Vagina (tissue), 2 donors: ENCODE measurements around the gene LIMA1. TPM values are rescaled to one million over a fixed set of nuclear protein-coding genes. Genes with fewer than 3 reads are reported as not detected.
"Not testable (repeated sequence)": the region's sequence is repeated elsewhere in the genome, so short reads cannot be mapped to it uniquely, and the experiment has no call there.

ENCODE experiments used
- DNase-seq, 2 donors: peaks; one replicate each; pipeline ENCODE4 v3.0.0-alpha.2; 2017; ENCODE audit errors: extremely low spot score in 2 of 2
- H3K27ac ChIP-seq: fragments of 200-600 bp; sonication (generic); one replicate; pipeline ENCODE4 v1.5.1; 2019
- H3K27me3 ChIP-seq: fragments of 200-600 bp; sonication (generic); one replicate; pipeline ENCODE4 v1.5.1; 2019
- H3K36me3 ChIP-seq, 2 donors: fragments of 200-600 bp; sonication (generic); one replicate each; pipeline ENCODE4 v1.5.1; 2017 to 2019
- H3K4me1 ChIP-seq: fragments of 200-600 bp; sonication (generic); one replicate; pipeline ENCODE4 v1.5.1; 2019
- H3K4me3 ChIP-seq, 2 donors: fragments of 200-600 bp; sonication (generic); 1 replicate in 1 of 2; 2 replicates in 1 of 2; pipeline ENCODE4 v1.5.1; 2016 to 2019
- H3K9me3 ChIP-seq: fragments of 200-600 bp; sonication (generic); one replicate; pipeline ENCODE4 v1.5.1; 2019
- CTCF ChIP-seq, 3 experiments: fragments of 450-650 bp in 2 of 3; fragments of 200-600 bp in 1 of 3; sonication (generic) in 1 of 3; IDR thresholded peaks; one replicate each; pipeline ENCODE4 v1.5.1; 2017 to 2019; ENCODE audit warnings: antibody characterized with exemption in 3 of 3, mild to moderate bottlenecking in 2 of 3, moderate library complexity in 2 of 3
- POLR2A ChIP-seq, 2 donors: fragments of 450-650 bp; IDR thresholded peaks; one replicate each; pipeline ENCODE4 v1.6.1; 2017; ENCODE audit warnings: antibody characterized with exemption in 2 of 2, mild to moderate bottlenecking in 2 of 2, moderate library complexity in 2 of 2
- POLR2AphosphoS5 ChIP-seq, 2 donors: sonication (generic); formaldehyde crosslinking; IDR thresholded peaks; one replicate each; pipeline ENCODE4 v1.9.0; 2017; ENCODE audit warnings: antibody characterized with exemption in 2 of 2, mild to moderate bottlenecking in 2 of 2, low read depth in 1 of 2; ENCODE audit not compliant: insufficient read depth in 1 of 2
- intact Hi-C: fragments of 100-400 bp; cut with DNase I; formaldehyde crosslinking; loops from one replicate; pipeline ENCODE4 v1.15.1; 2023
- total RNA-seq: library from RNA; depleted of rRNA; stranded (reverse); fragments of >200 nt; gene quantifications from one replicate; pipeline ENCODE4 v1.2.3, GENCODE V29; 2016

The LIMA1 gene
- total RNA-seq, 1 donor from 2014 or later: 99.2 TPM

- Histone ChIP-seq H3K36me3 (no peaks in the 10 kb centered on the region), H3K27me3 (no peaks in the 10 kb centered on the region), H3K4me3 (no peak overlapping the region), H3K27ac (no peak overlapping the region), H3K9me3 (no peaks in the 10 kb centered on the region), H3K4me1 (peaks cover 12% of the 10 kb centered on the region)
- DNase-seq: no peak
- intact Hi-C loops: no loop called here
- TF ChIP-seq CTCF (IDR thresholded peaks at IDR 0.05): no peak
- TF ChIP-seq POLR2A (IDR thresholded peaks at IDR 0.05): no peak
- TF ChIP-seq POLR2AphosphoS5 (IDR thresholded peaks at IDR 0.05; ENCODE audit: insufficient read depth in 1 of 2, low read depth in 1 of 2): no peak
These were observed 38.9 kb upstream of the LIMA1 start for GRCh38 chr12:50322206-50322605.

- H3K27me3 ChIP-seq: no peaks in the 10 kb centered on the region
- H3K9me3 ChIP-seq: no peaks in the 10 kb centered on the region
- TF ChIP-seq POLR2A (IDR thresholded peaks at IDR 0.05) (no peak), POLR2AphosphoS5 (IDR thresholded peaks at IDR 0.05; ENCODE audit: insufficient read depth in 1 of 2, low read depth in 1 of 2) (no peak), CTCF (IDR thresholded peaks at IDR 0.05) (no peak)
- no peak overlapping the region for H3K4me3 ChIP-seq
- no peak overlapping the region for H3K27ac ChIP-seq
- peaks cover 14% of the 10 kb centered on the region for H3K4me1 ChIP-seq
- no peaks in the 10 kb centered on the region for H3K36me3 ChIP-seq
- DNase-seq: no peak
- intact Hi-C loops: loop anchor here (10.0 kb wide), 1 partner anchor 242 kb away; no protein-coding TSS in a partner anchor
These were observed 33.9 kb upstream of the LIMA1 start for GRCh38 chr12:50317203-50317602.

DNA sequence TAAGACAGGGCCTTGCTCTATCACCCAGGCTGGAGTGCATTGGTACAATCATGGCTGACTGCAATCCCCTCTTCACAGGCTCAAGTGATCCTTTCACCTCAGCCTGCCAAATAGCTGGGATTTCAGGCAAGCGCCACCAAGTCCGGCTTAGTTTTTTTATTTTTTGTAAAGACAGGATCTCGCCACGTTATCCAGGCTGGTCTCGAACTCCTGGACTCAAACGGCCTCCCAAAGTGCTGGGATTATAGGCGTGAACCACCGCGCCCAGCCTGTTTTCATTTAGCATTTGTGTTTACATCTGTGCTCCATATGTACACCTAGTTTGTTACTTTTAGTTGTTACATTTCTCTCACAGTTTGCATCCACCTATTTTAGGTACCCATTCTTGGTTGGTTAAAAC is 32.5 kb upstream of the LIMA1 start:
- no peak for DNase-seq
- no peaks in the 10 kb centered on the region for H3K9me3 ChIP-seq
- no peak for TF ChIP-seq CTCF (IDR thresholded peaks at IDR 0.05)
- no peak for TF ChIP-seq POLR2A (IDR thresholded peaks at IDR 0.05)
- TF ChIP-seq POLR2AphosphoS5 (IDR thresholded peaks at IDR 0.05; ENCODE audit: insufficient read depth in 1 of 2, low read depth in 1 of 2): no peak
- H3K27me3 ChIP-seq: no peaks in the 10 kb centered on the region
- intact Hi-C loops: loop anchor here (10.0 kb wide), 1 partner anchor 241 kb away; no protein-coding TSS in a partner anchor
- H3K4me1 ChIP-seq: peaks cover 17% of the 10 kb centered on the region
- H3K36me3 ChIP-seq: no peaks in the 10 kb centered on the region
- no peak overlapping the region for H3K27ac ChIP-seq
- no peak overlapping the region for H3K4me3 ChIP-seq

DNA sequence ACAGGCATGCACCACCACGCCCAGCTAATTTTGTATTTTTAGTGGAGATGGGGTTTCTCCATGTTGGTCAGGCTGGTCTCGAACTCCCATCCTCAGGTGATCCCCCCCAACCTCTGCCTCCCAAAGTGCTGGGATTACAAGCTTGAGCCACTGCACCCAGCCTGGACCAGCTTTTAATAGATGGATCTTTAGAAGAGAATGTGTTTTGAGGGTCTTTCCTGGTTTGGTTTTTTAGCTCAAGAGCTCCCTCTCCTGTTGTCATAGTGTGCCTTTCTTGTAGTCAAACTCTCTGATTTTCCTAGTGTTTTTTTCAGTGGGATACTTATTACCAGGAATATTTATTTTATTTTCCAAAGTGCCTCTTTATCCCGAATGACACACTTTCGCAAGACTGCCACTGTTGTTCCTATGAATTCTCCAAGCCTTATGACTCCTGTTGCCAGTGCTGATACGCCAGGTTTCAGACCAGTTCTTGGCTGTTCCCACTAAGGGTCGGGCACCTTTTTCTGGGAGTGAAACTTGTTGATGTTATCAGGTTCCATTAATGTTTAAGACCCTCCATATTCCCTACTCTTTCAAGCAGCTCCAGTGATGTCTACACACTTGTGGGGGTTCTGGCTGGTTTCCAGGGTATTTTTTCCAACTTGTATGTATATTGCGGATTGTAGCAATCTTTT is 31.5 kb upstream of the LIMA1 start:
- no peak for TF ChIP-seq POLR2AphosphoS5 (IDR thresholded peaks at IDR 0.05; ENCODE audit: insufficient read depth in 1 of 2, low read depth in 1 of 2)
- TF ChIP-seq CTCF (IDR thresholded peaks at IDR 0.05): peak; percentile 57 to 69 (median 65)
- Histone ChIP-seq H3K4me1 (peaks cover 17% of the 10 kb centered on the region), H3K36me3 (no peaks in the 10 kb centered on the region), H3K27ac (no peak overlapping the region), H3K9me3 (no peaks in the 10 kb centered on the region), H3K27me3 (no peaks in the 10 kb centered on the region), H3K4me3 (no peak overlapping the region)
- DNase-seq: no peak
- intact Hi-C loops: loop anchor here (10.0 kb wide), 1 partner anchor 240 kb away; no protein-coding TSS in a partner anchor

- intact Hi-C loops: loop anchor here (10.0 kb wide), 1 partner anchor 239 kb away; no protein-coding TSS in a partner anchor
- H3K27ac ChIP-seq, H3K27me3 ChIP-seq, H3K9me3 ChIP-seq, H3K36me3 ChIP-seq, H3K4me3 ChIP-seq, DNase-seq: not testable (repeated sequence)
- H3K4me1 ChIP-seq: peaks cover 17% of the 10 kb centered on the region
These were observed 30.7 kb upstream of the LIMA1 start for GRCh38 chr12:50313971-50314370.
